K562 (cell line): ENCODE results near the gene UMAD1. TPM values are rescaled to one million over a fixed set of nuclear protein-coding genes. Genes with fewer than 3 reads are reported as not detected.

Source experiments
- ATAC-seq: fragments of 200-7000 bp; cut with Tn5 transposase; 3 replicates; pipeline ENCODE4 v1.9.1; 2020; ENCODE audit warnings: moderate library complexity
- BruUV-seq: library from RNA; stranded (reverse); fragments of 400-500 nt; replicated peaks from 2 replicates; lab custom pipeline; 2021; lab: Mats Ljungman, UMichigan
- CTCF ChIA-PET: fragments of 300-600 bp; formaldehyde crosslinking; extraction: SDS; loops from one replicate; lab custom pipeline; 2021; ENCODE audit warnings: low intra/inter-chr PET ratio; lab: Yijun Ruan, JAX
- POLR2A ChIA-PET: fragments of 300-600, 350-650 bp; sonication (Branson Sonifier 250); formaldehyde crosslinking; extraction: SDS; loops from one replicate; lab custom pipeline; 2021; ENCODE audit warnings: antibody characterized with exemption, inconsistent platforms; lab: Yijun Ruan, JAX
- DNase-seq, 4 experiments: peaks; one replicate each; pipeline versions ENCODE4 v3.0.0 to v3.0.0-alpha.2; 2011 to 2018; ENCODE audit warnings: low spot score in 3 of 4, mixed read lengths in 3 of 4; ENCODE audit errors: extremely low read depth in 1 of 4
- FAIRE-seq: peaks from 2 replicates; lab custom pipeline; 2011; peaks lifted over from hg19 to GRCh38; lab: Jason Lieb, UNC
- H2AFZ ChIP-seq: 2 replicates; pipeline ENCODE4 v1.6.0; 2011; ENCODE audit warnings: low read depth, low read length, control low read depth, inconsistent platforms
- H3K27ac ChIP-seq: fragments of 200-600 bp; 3 replicates; pipeline ENCODE4 v1.8.0; 2011; ENCODE audit warnings: low read depth, mild to moderate bottlenecking, control low read depth, inconsistent platforms, low read length, moderate library complexity, mixed read lengths; ENCODE audit errors: extremely low read depth
- H3K27me3 ChIP-seq, 2 experiments: fragments of 300-600 bp in 1 of 2; 2 replicates in 1 of 2; 3 replicates in 1 of 2; pipeline versions ENCODE4 v1.6.0 to v1.8.0; 2011; ENCODE audit warnings: inconsistent platforms in 2 of 2, low read length in 2 of 2, mild to moderate bottlenecking in 1 of 2, mixed read lengths in 1 of 2, moderate library complexity in 1 of 2; ENCODE audit not compliant: control insufficient read depth in 2 of 2, insufficient read depth in 2 of 2
- H3K36me3 ChIP-seq: fragments of 300-600 bp; 3 replicates; pipeline ENCODE4 v1.8.0; 2011; ENCODE audit warnings: mild to moderate bottlenecking, low read length, inconsistent platforms; ENCODE audit not compliant: control insufficient read depth, insufficient read depth
- H3K4me1 ChIP-seq, 2 experiments: fragments of 200-600 bp in 1 of 2; replicated peaks in 1 of 2; 2 replicates in 1 of 2; 3 replicates in 1 of 2; pipeline versions ENCODE4 v1.5.1 to v1.8.0; 2011; ENCODE audit warnings: inconsistent platforms in 2 of 2, low read length in 2 of 2, mild to moderate bottlenecking in 1 of 2, mixed read lengths in 1 of 2, moderate library complexity in 1 of 2; ENCODE audit not compliant: control insufficient read depth in 2 of 2, insufficient read depth in 2 of 2
- H3K4me2 ChIP-seq: 2 replicates; pipeline ENCODE4 v1.6.1; 2011; ENCODE audit warnings: low read length, control low read depth, inconsistent platforms, mixed read lengths; ENCODE audit not compliant: insufficient read depth
- H3K4me3 ChIP-seq: fragments of 200-600 bp; sonication (generic), shearing (Covaris generic); 2 replicates; pipeline ENCODE4 v1.5.1; 2016; ENCODE audit warnings: control low read depth, inconsistent platforms
- H3K79me2 ChIP-seq: fragments of 200-600 bp; 3 replicates; pipeline ENCODE4 v1.8.0; 2011; ENCODE audit warnings: low read length, inconsistent platforms; ENCODE audit not compliant: control insufficient read depth, insufficient read depth
- H3K9ac ChIP-seq, 2 experiments: 2 replicates each; pipeline versions ENCODE4 v1.6.0 to v1.6.1; 2011; ENCODE audit warnings: low read depth in 2 of 2, low read length in 2 of 2, control low read depth in 1 of 2, inconsistent platforms in 1 of 2, mild to moderate bottlenecking in 1 of 2, mixed read lengths in 1 of 2; ENCODE audit not compliant: insufficient read depth in 1 of 2
- H3K9me1 ChIP-seq: one replicate; pipeline ENCODE4 v1.6.0; 2011; ENCODE audit warnings: inconsistent platforms, mild to moderate bottlenecking, low read length, moderate library complexity; ENCODE audit not compliant: control insufficient read depth, insufficient read depth
- H3K9me3 ChIP-seq: replicated peaks from 2 replicates; pipeline ENCODE4 v1.5.1; 2011; ENCODE audit warnings: low read depth, low read length, inconsistent platforms; ENCODE audit not compliant: control insufficient read depth, insufficient read depth
- H4K20me1 ChIP-seq: replicated peaks from 2 replicates; pipeline ENCODE4 v1.6.1; 2011; ENCODE audit warnings: low read length, inconsistent platforms, mixed read lengths; ENCODE audit not compliant: control insufficient read depth, insufficient read depth
- CUX1 ChIP-seq: fragments of 200-800 bp; sonication (Bioruptor generic); IDR thresholded peaks from 2 replicates; pipeline ENCODE4 v1.6.1; 2016; ENCODE audit warnings: missing genetic modification characterization, missing compliant biosample characterization
- ELF1 ChIP-seq: fragments of 200-800 bp; sonication (Bioruptor generic); IDR thresholded peaks from 2 replicates; pipeline ENCODE4 v1.6.1; 2016; ENCODE audit warnings: missing genetic modification characterization, missing compliant biosample characterization
- FIP1L1 ChIP-seq: fragments of 200-400 bp; formaldehyde crosslinking; IDR thresholded peaks from 2 replicates; pipeline ENCODE4 v1.6.1; 2018; ENCODE audit warnings: mild to moderate bottlenecking, low read depth, low read length; ENCODE audit not compliant: poor library complexity, severe bottlenecking
- LARP7 ChIP-seq: fragments of 450-650 bp; IDR thresholded peaks from 2 replicates; pipeline ENCODE4 v1.6.1; 2016
- MXI1 ChIP-seq: IDR thresholded peaks from 2 replicates; pipeline ENCODE4 v1.6.1; 2011; ENCODE audit warnings: low read depth, mild to moderate bottlenecking, improper control_type of control experiment, low read length
- RBFOX2 ChIP-seq: fragments of 200-400 bp; formaldehyde crosslinking; IDR thresholded peaks from 2 replicates; pipeline ENCODE4 v1.6.1; 2017; ENCODE audit warnings: low read depth, mild to moderate bottlenecking, low read length, moderate library complexity
- SP1 ChIP-seq: sonication (generic); formaldehyde crosslinking; IDR thresholded peaks from 2 replicates; pipeline ENCODE4 v1.8.1; 2022; ENCODE audit warnings: mild to moderate bottlenecking, missing genetic modification reagents
- ZNF316 ChIP-seq: fragments of 450-650 bp; IDR thresholded peaks from 2 replicates; pipeline ENCODE4 v1.6.1; 2016
- in situ Hi-C: fragments of 300-500 bp; cut with MboI; formaldehyde crosslinking; loops from 4 replicates; pipeline ENCODE4 v1.15.0; 2018; ENCODE audit warnings: inconsistent platforms, mixed read lengths
- intact Hi-C: fragments of 100-400 bp; cut with micrococcal nuclease; formaldehyde crosslinking; loops from 2 replicates; pipeline ENCODE4 v1.14.2; 2022
- polyA plus RNA-seq, 8 experiments: library from polyadenylated mRNA; depleted of rRNA in 4 of 8; stranded (reverse) in 5 of 8; unstranded in 3 of 8; fragments of >200 nt; fragmentation: Nextera tagmentation in 2 of 8; fragmentation: Illumina TruSeq in 1 of 8; extraction: Ambion mirVana in 2 of 8; extraction: Trizol in 1 of 8; gene quantifications; 2 replicates each; pipeline versions ENCODE4 v1.2.1 to v1.2.3, GENCODE V29; 2011 to 2014; ENCODE audit warnings: inconsistent platforms in 1 of 8, missing spikeins in 1 of 8
- total RNA-seq, 7 experiments: library from RNA; depleted of rRNA in 6 of 7; stranded (reverse); fragments of >200 nt in 6 of 7; fragmentation: Illumina TruSeq in 2 of 7; extraction: Trizol in 2 of 7; gene quantifications; 2 replicates each; pipeline versions ENCODE4 v1.2.1 to v1.2.3, GENCODE V29; 2011 to 2021; ENCODE audit warnings: low replicate concordance in 1 of 7
- TF ChIP-seq, protein P1 (sequence below): fragments of 200-400 bp; formaldehyde crosslinking; IDR thresholded peaks from 2 replicates; pipeline ENCODE4 v1.6.1; 2017; ENCODE audit warnings: mild to moderate bottlenecking, low read depth, low read length, moderate library complexity
- TF ChIP-seq, protein P2 (sequence below): sonication (generic); formaldehyde crosslinking; IDR thresholded peaks from 2 replicates; pipeline ENCODE4 v1.8.1; 2023; ENCODE audit warnings: missing genetic modification reagents, mild to moderate bottlenecking, borderline replicate concordance

The UMAD1 gene
- total and polyA plus RNA-seq, 9 of the 15 experiments (the other 6 are each of a cell fraction or from before 2014, with no cell fraction given), result 9.0 to 26.7 (median 13.3) TPM

DNA sequence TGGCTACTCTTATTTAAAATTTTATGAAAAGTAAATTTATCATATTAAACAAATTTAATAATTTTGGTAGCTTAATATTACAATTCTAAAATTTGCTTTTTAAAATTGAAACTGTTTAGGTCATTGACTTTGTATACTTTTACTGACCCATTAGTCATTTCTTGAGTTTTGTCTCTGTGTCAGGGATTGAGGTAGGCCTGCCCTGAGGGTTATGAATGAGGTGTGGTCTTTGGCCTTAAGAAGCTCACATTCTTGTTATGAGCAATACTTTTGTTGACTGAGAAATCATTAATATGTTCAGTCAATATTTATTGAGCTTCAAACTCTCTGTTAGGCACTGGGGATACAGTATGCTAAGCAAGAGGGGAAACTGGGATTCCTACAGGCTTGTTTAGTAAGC is 124.9 kb downstream of the UMAD1 start:
- Histone ChIP-seq H3K9ac (no peak overlapping the region), H3K4me1 (no peaks in the 10 kb centered on the region; a peak in 1 of 5 replicates), H3K36me3 (no peaks in the 10 kb centered on the region), H3K4me3 (no peak overlapping the region), H3K27ac (no peak overlapping the region), H3K27me3 (no peaks in the 10 kb centered on the region), H3K79me2 (no peaks in the 10 kb centered on the region), H3K9me3 (no peaks in the 10 kb centered on the region), H4K20me1 (no peaks in the 10 kb centered on the region), H2AFZ (no peak overlapping the region), H3K9me1 (no peaks in the 10 kb centered on the region), H3K4me2 (no peak overlapping the region)
- CTCF ChIA-PET, result no interaction called here
- no peak for FAIRE-seq
- intact Hi-C loops (loop anchor here (5.0 to 10.0 kb wide), 4 partner anchors 171 to 529 kb away; no protein-coding TSS in a partner anchor), in situ Hi-C loops (no loop called here)
- no TSS peak for BruUV-seq
- DNase-seq, result no peak
- ATAC-seq, result no peak
- POLR2A ChIA-PET, result interaction anchor here (0.6 to 1.2 kb wide), 2 partner anchors 21 to 342 kb away, joined by 3 read pairs; no protein-coding TSS in a partner anchor
- TF ChIP-seq RBFOX2, result no peak
- no peak for TF ChIP-seq LARP7
- no peak for TF ChIP-seq ELF1 (tag)
- no peak for TF ChIP-seq FIP1L1
- TF ChIP-seq ZNF316, result no peak
- TF ChIP-seq, protein P1, sequence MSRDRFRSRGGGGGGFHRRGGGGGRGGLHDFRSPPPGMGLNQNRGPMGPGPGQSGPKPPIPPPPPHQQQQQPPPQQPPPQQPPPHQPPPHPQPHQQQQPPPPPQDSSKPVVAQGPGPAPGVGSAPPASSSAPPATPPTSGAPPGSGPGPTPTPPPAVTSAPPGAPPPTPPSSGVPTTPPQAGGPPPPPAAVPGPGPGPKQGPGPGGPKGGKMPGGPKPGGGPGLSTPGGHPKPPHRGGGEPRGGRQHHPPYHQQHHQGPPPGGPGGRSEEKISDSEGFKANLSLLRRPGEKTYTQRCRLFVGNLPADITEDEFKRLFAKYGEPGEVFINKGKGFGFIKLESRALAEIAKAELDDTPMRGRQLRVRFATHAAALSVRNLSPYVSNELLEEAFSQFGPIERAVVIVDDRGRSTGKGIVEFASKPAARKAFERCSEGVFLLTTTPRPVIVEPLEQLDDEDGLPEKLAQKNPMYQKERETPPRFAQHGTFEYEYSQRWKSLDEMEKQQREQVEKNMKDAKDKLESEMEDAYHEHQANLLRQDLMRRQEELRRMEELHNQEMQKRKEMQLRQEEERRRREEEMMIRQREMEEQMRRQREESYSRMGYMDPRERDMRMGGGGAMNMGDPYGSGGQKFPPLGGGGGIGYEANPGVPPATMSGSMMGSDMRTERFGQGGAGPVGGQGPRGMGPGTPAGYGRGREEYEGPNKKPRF, result no peak
- TF ChIP-seq, protein P2, sequence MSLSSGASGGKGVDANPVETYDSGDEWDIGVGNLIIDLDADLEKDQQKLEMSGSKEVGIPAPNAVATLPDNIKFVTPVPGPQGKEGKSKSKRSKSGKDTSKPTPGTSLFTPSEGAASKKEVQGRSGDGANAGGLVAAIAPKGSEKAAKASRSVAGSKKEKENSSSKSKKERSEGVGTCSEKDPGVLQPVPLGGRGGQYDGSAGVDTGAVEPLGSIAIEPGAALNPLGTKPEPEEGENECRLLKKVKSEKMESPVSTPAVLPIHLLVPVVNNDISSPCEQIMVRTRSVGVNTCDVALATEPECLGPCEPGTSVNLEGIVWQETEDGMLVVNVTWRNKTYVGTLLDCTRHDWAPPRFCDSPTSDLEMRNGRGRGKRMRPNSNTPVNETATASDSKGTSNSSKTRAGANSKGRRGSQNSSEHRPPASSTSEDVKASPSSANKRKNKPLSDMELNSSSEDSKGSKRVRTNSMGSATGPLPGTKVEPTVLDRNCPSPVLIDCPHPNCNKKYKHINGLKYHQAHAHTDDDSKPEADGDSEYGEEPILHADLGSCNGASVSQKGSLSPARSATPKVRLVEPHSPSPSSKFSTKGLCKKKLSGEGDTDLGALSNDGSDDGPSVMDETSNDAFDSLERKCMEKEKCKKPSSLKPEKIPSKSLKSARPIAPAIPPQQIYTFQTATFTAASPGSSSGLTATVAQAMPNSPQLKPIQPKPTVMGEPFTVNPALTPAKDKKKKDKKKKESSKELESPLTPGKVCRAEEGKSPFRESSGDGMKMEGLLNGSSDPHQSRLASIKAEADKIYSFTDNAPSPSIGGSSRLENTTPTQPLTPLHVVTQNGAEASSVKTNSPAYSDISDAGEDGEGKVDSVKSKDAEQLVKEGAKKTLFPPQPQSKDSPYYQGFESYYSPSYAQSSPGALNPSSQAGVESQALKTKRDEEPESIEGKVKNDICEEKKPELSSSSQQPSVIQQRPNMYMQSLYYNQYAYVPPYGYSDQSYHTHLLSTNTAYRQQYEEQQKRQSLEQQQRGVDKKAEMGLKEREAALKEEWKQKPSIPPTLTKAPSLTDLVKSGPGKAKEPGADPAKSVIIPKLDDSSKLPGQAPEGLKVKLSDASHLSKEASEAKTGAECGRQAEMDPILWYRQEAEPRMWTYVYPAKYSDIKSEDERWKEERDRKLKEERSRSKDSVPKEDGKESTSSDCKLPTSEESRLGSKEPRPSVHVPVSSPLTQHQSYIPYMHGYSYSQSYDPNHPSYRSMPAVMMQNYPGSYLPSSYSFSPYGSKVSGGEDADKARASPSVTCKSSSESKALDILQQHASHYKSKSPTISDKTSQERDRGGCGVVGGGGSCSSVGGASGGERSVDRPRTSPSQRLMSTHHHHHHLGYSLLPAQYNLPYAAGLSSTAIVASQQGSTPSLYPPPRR (CRISPR knock-in tag), result no peak
- TF ChIP-seq CUX1, result no peak
- no peak for TF ChIP-seq SP1 (CRISPR knock-in tag)
- TF ChIP-seq MXI1, result no peak
